Lung (tissue), 12 donors: ENCODE results near the gene TMEM44. TPM values are rescaled to one million over a fixed set of nuclear protein-coding genes. Genes with fewer than 3 reads are reported as not detected.

Source experiments
- ATAC-seq: fragments of 200-7000 bp; cut with Tn5 transposase; one replicate; pipeline ENCODE4 v1.9.1; 2020; ENCODE audit warnings: moderate number of reproducible peaks; ENCODE audit not compliant: insufficient read depth, low FRiP score
- DNase-seq, 3 donors: peaks; one replicate each; pipeline ENCODE4 v3.0.0-alpha.2; 2013 to 2017
- H3K27ac ChIP-seq, 2 donors: one replicate each; pipeline ENCODE4 v1.5.1; 2013; ENCODE audit warnings: mild to moderate bottlenecking in 2 of 2, moderate library complexity in 2 of 2, control low read depth in 1 of 2, inconsistent platforms in 1 of 2, low read depth in 1 of 2, low read length in 1 of 2
- H3K27me3 ChIP-seq, 3 donors: one replicate each; pipeline ENCODE4 v1.5.1; 2013; ENCODE audit warnings: low read length in 2 of 3; ENCODE audit not compliant: control insufficient read depth in 3 of 3, insufficient read depth in 3 of 3
- H3K36me3 ChIP-seq, 4 donors: one replicate each; pipeline ENCODE4 v1.5.1; 2013; ENCODE audit warnings: low read length in 4 of 4, mild to moderate bottlenecking in 1 of 4, moderate library complexity in 1 of 4; ENCODE audit not compliant: control insufficient read depth in 4 of 4, insufficient read depth in 4 of 4
- H3K4me1 ChIP-seq, 5 donors: one replicate each; pipeline ENCODE4 v1.5.1; 2013; ENCODE audit warnings: low read length in 5 of 5, mild to moderate bottlenecking in 2 of 5, moderate library complexity in 1 of 5; ENCODE audit not compliant: control insufficient read depth in 5 of 5, insufficient read depth in 5 of 5
- H3K4me3 ChIP-seq: one replicate; pipeline ENCODE4 v1.5.1; 2013; ENCODE audit warnings: mild to moderate bottlenecking, control low read depth, moderate library complexity
- H3K9ac ChIP-seq, 2 donors: one replicate each; pipeline ENCODE4 v1.5.1; 2013; ENCODE audit warnings: low read length in 2 of 2, control low read depth in 1 of 2; ENCODE audit not compliant: insufficient read depth in 1 of 2
- H3K9me3 ChIP-seq, 4 donors: one replicate each; pipeline ENCODE4 v1.5.1; 2013; ENCODE audit warnings: low read length in 3 of 4, mild to moderate bottlenecking in 1 of 4, moderate library complexity in 1 of 4; ENCODE audit not compliant: control insufficient read depth in 4 of 4, insufficient read depth in 3 of 4
- CTCF ChIP-seq: IDR thresholded peaks from 2 replicates; pipeline ENCODE4 v1.5.1; 2012; ENCODE audit warnings: mild to moderate bottlenecking; ENCODE audit errors: control extremely low read depth, extremely low read depth
- WGBS, 2 donors: extraction: QIAGEN DNeasy Blood & Tissue Kit; methylation state at CpG; one replicate each; pipeline ENCODE4 v1.1.7; 2013; 5-methylcytosine and 5-hydroxymethylcytosine counted together
- polyA plus RNA-seq, 2 donors: library from polyadenylated mRNA; stranded (reverse); fragments of 200-250 nt; gene quantifications; one replicate each; pipeline ENCODE4 v1.2.1, GENCODE V29; 2013
- total RNA-seq, 2 donors: library from RNA; depleted of rRNA in 1 of 2; stranded (reverse); fragments of >200 nt in 1 of 2; gene quantifications; one replicate each; pipeline ENCODE4 v1.2.1, GENCODE V29; 2014 to 2021
- donor health status: control.
- donor health status: control.
- donor health status: Bipolar disorder and iron deficiency.
- donor health status: healthy.
- donor health status: DM: yes; HTN: yes; CAD: no.

Gene TMEM44
- total and polyA plus RNA-seq, 4 donors: 10.4 to 23.5 (median 17.1) TPM

- H3K4me3 ChIP-seq: peak overlapping the region; percentile 97
- no peak for TF ChIP-seq CTCF
- WGBS, 2 donors: 14 to 19% methylated on average over 7 of the region's 7 CpGs
- H3K27me3 ChIP-seq: no peaks in the 10 kb centered on the region
- H3K36me3 ChIP-seq: peaks cover 0 to 8% (median 1%) of the 10 kb centered on the region in 4 donors
- H3K27ac ChIP-seq: peak overlapping the region; percentile 99
- H3K9ac ChIP-seq: peak overlapping the region; percentile 94 to 96
- H3K4me1 ChIP-seq: peaks cover 0 to 7% (median 0%) of the 10 kb centered on the region in 5 donors
- no peak for DNase-seq
- ATAC-seq: no peak
- H3K9me3 ChIP-seq: no peaks in the 10 kb centered on the region
These were observed 48.9 kb downstream of the TMEM44 start for GRCh38 chr3:194584320-194584776.

GRCh38 chr3:194582196-194582905, 50.9 kb downstream of the TMEM44 start:
- TF ChIP-seq CTCF: no peak
- DNase-seq: no peak

GRCh38 chr3:194579091-194579606, 54.1 kb downstream of the TMEM44 start:
- Histone ChIP-seq H3K27me3 (no peaks in the 10 kb centered on the region), H3K27ac (peak overlapping the region in 1 of 2 donors; percentile 81), H3K4me1 (peaks cover 0 to 3% (median 0%) of the 10 kb centered on the region in 5 donors), H3K36me3 (no peaks in the 10 kb centered on the region), H3K9ac (no peak overlapping the region), H3K4me3 (no peak overlapping the region), H3K9me3 (no peaks in the 10 kb centered on the region)
- TF ChIP-seq CTCF: no peak
- ATAC-seq (no peak), DNase-seq (no peak)
- 59 to 85% methylated on average over 8 of the region's 8 CpGs for WGBS, 2 donors

More at GRCh38 chr3:194582196-194582905, 50.9 kb downstream of the TMEM44 start:
- Histone ChIP-seq H3K4me3 (no peak overlapping the region), H3K27ac (no peak overlapping the region), H3K4me1 (peaks cover 0 to 7% (median 3%) of the 10 kb centered on the region in 5 donors), H3K36me3 (peaks cover 0 to 3% (median 0%) of the 10 kb centered on the region in 4 donors), H3K9me3 (no peaks in the 10 kb centered on the region), H3K27me3 (no peaks in the 10 kb centered on the region), H3K9ac (no peak overlapping the region)
- no peak for ATAC-seq
- 96% methylated on average over 24 of the region's 24 CpGs for WGBS, 2 donors
